ENCODE data around the gene PEX3. TPM values are rescaled to one million over a fixed set of nuclear protein-coding genes. Genes with fewer than 3 reads are reported as not detected.
A peak's percentile ranks its signal among the peaks of the same experiment; 100 is the strongest.

PEX3 gene
- total and polyA plus RNA-seq, 2 experiments from 2014 or later = 13.8 to 19.4 TPM

DNA sequence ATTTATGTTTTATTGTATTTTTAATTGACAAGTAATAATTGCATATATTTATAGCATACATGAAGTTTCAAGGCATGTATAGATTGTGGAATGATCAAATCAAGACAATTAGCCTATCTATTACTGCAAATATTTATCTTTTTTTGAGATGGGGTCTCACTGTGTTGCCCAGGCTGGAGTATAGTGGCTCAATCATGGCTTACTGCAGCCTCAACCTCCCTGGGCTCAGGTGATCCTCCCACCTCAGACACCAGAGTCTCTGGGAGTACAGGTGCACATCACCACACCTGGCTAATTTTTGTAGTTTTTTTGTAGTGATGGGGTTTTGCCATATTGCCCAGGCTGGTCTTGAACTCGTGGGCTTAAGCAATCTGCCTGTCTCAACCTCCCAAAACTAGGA is 77.1 kb downstream of the PEX3 start (continued):
- TF ChIP-seq, protein P1, sequence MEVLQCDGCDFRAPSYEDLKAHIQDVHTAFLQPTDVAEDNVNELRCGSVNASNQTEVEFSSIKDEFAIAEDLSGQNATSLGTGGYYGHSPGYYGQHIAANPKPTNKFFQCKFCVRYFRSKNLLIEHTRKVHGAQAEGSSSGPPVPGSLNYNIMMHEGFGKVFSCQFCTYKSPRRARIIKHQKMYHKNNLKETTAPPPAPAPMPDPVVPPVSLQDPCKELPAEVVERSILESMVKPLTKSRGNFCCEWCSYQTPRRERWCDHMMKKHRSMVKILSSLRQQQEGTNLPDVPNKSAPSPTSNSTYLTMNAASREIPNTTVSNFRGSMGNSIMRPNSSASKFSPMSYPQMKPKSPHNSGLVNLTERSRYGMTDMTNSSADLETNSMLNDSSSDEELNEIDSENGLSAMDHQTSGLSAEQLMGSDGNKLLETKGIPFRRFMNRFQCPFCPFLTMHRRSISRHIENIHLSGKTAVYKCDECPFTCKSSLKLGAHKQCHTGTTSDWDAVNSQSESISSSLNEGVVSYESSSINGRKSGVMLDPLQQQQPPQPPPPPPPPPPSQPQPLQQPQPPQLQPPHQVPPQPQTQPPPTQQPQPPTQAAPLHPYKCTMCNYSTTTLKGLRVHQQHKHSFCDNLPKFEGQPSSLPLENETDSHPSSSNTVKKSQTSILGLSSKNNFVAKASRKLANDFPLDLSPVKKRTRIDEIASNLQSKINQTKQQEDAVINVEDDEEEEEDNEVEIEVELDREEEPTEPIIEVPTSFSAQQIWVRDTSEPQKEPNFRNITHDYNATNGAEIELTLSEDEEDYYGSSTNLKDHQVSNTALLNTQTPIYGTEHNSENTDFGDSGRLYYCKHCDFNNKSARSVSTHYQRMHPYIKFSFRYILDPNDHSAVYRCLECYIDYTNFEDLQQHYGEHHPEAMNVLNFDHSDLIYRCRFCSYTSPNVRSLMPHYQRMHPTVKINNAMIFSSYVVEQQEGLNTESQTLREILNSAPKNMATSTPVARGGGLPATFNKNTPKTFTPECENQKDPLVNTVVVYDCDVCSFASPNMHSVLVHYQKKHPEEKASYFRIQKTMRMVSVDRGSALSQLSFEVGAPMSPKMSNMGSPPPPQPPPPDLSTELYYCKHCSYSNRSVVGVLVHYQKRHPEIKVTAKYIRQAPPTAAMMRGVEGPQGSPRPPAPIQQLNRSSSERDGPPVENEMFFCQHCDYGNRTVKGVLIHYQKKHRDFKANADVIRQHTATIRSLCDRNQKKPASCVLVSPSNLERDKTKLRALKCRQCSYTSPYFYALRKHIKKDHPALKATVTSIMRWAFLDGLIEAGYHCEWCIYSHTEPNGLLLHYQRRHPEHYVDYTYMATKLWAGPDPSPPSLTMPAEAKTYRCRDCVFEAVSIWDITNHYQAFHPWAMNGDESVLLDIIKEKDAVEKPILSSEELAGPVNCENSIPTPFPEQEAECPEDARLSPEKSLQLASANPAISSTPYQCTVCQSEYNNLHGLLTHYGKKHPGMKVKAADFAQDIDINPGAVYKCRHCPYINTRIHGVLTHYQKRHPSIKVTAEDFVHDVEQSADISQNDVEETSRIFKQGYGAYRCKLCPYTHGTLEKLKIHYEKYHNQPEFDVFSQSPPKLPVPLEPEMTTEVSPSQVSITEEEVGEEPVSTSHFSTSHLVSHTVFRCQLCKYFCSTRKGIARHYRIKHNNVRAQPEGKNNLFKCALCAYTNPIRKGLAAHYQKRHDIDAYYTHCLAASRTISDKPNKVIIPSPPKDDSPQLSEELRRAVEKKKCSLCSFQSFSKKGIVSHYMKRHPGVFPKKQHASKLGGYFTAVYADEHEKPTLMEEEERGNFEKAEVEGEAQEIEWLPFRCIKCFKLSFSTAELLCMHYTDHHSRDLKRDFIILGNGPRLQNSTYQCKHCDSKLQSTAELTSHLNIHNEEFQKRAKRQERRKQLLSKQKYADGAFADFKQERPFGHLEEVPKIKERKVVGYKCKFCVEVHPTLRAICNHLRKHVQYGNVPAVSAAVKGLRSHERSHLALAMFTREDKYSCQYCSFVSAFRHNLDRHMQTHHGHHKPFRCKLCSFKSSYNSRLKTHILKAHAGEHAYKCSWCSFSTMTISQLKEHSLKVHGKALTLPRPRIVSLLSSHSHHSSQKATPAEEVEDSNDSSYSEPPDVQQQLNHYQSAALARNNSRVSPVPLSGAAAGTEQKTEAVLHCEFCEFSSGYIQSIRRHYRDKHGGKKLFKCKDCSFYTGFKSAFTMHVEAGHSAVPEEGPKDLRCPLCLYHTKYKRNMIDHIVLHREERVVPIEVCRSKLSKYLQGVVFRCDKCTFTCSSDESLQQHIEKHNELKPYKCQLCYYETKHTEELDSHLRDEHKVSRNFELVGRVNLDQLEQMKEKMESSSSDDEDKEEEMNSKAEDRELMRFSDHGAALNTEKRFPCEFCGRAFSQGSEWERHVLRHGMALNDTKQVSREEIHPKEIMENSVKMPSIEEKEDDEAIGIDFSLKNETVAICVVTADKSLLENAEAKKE (CRISPR knock-in tag; IDR thresholded peaks at IDR 0.05) = no peak
- no peak for TF ChIP-seq JUNB (IDR thresholded peaks at IDR 0.05; ENCODE audit: unreplicated experiment)

GRCh38 chr6:143528164-143528811 is 77.7 kb downstream of the PEX3 start:
- H3K27ac Mint-ChIP-seq = no peak overlapping the region
- peaks cover 14% of the 10 kb centered on the region for H3K4me1 ChIP-seq (ENCODE audit: insufficient read depth)
- H3K36me3 Mint-ChIP-seq (ENCODE audit: low read depth) = no peaks in the 10 kb centered on the region
- H3K79me2 ChIP-seq (replicated peaks; ENCODE audit: insufficient read depth) = no peaks in the 10 kb centered on the region
- no peak overlapping the region for H3K4me3 ChIP-seq
- no peaks in the 10 kb centered on the region for H3K36me3 ChIP-seq (ENCODE audit: insufficient read depth)
- peak overlapping the region; percentile 5; the same call in 1 of the 2 replicates for H2AFZ ChIP-seq
- H4K20me1 ChIP-seq (replicated peaks; ENCODE audit: insufficient read depth) = no peaks in the 10 kb centered on the region
- peaks cover 8% of the 10 kb centered on the region for H3K27me3 Mint-ChIP-seq (ENCODE audit: insufficient read depth, low read depth, poor library complexity)
- H3K9me3 Mint-ChIP-seq = no peaks in the 10 kb centered on the region
- H3K4me1 Mint-ChIP-seq = peaks cover 10% of the 10 kb centered on the region
- peak overlapping the region; percentile 29; the same call in 1 of the 2 replicates for H3K4me2 ChIP-seq
- H3F3A ChIP-seq (replicated peaks; ENCODE audit: low read depth) = no peaks in the 10 kb centered on the region
- no peak for DNase-seq (ENCODE audit: low spot score)
- no peaks in the 10 kb centered on the region for H3K9me2 ChIP-seq (ENCODE audit: insufficient read depth)
- TF ChIP-seq CREB1 (CRISPR knock-in tag; IDR thresholded peaks at IDR 0.05; ENCODE audit: low read depth) (no peak), NANOG (IDR thresholded peaks at IDR 0.05; ENCODE audit: borderline replicate concordance) (no peak), JUNB (IDR thresholded peaks at IDR 0.05; ENCODE audit: unreplicated experiment) (no peak), POLR2AphosphoS5 (IDR thresholded peaks at IDR 0.05; ENCODE audit: low read depth) (no peak), EZH2 (IDR thresholded peaks at IDR 0.05; ENCODE audit: low read depth, unreplicated experiment) (no peak), EZH2phosphoT487 (IDR thresholded peaks at IDR 0.05; ENCODE audit: unreplicated experiment) (no peak), ZNF114 (CRISPR knock-in tag; IDR thresholded peaks at IDR 0.05) (no peak)
- TF ChIP-seq, protein P2, sequence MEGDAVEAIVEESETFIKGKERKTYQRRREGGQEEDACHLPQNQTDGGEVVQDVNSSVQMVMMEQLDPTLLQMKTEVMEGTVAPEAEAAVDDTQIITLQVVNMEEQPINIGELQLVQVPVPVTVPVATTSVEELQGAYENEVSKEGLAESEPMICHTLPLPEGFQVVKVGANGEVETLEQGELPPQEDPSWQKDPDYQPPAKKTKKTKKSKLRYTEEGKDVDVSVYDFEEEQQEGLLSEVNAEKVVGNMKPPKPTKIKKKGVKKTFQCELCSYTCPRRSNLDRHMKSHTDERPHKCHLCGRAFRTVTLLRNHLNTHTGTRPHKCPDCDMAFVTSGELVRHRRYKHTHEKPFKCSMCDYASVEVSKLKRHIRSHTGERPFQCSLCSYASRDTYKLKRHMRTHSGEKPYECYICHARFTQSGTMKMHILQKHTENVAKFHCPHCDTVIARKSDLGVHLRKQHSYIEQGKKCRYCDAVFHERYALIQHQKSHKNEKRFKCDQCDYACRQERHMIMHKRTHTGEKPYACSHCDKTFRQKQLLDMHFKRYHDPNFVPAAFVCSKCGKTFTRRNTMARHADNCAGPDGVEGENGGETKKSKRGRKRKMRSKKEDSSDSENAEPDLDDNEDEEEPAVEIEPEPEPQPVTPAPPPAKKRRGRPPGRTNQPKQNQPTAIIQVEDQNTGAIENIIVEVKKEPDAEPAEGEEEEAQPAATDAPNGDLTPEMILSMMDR (conservative IDR thresholded peaks at IDR 0.05; ENCODE audit: low read depth in 2 of 2) = no peak
- H3K4me3 Mint-ChIP-seq = no peak overlapping the region
- H3K27ac ChIP-seq (ENCODE audit: low read depth) = no peak overlapping the region
- no peak for ATAC-seq
- H3K27me3 ChIP-seq (ENCODE audit: insufficient read depth) = peaks cover 12% of the 10 kb centered on the region; the same call in 1 of the 2 replicates
